Neural cell (in vitro differentiated cells): ENCODE measurements around the gene MOCOS. TPM values are rescaled to one million over a fixed set of nuclear protein-coding genes. Genes with fewer than 3 reads are reported as not detected.
"Not testable (repeated sequence)": the region's sequence is repeated elsewhere in the genome, so short reads cannot be mapped to it uniquely, and the experiment has no call there.

ENCODE experiments used
- H2AFZ ChIP-seq: fragments of 200-600, 300-800 bp; sonication (generic), shearing (Covaris generic); 2 replicates; pipeline ENCODE4 v1.6.0; 2014; ENCODE audit warnings: low read depth, mild to moderate bottlenecking, antibody characterized with exemption, low read length, moderate library complexity
- H3F3A ChIP-seq: fragments of 200-600 bp; shearing (Covaris generic); 2 replicates; pipeline ENCODE4 v1.6.1; 2016; ENCODE audit warnings: mild to moderate bottlenecking, moderate library complexity, mixed read lengths, antibody characterized with exemption, low read length; ENCODE audit not compliant: insufficient read depth, poor library complexity, severe bottlenecking
- H3K27ac ChIP-seq: fragments of 200-600, 300-800 bp; sonication (generic), shearing (Covaris generic); 2 replicates; pipeline ENCODE4 v1.5.1; 2014; ENCODE audit warnings: mild to moderate bottlenecking, low read length, moderate library complexity
- H3K27me3 ChIP-seq: fragments of 300-800, 200-600 bp; sonication (generic), shearing (Covaris generic); 2 replicates; pipeline ENCODE4 v1.6.0; 2014; ENCODE audit warnings: mild to moderate bottlenecking, low read depth, low read length, moderate library complexity; ENCODE audit not compliant: insufficient read depth
- H3K36me3 ChIP-seq: fragments of 300-800, 200-600 bp; sonication (generic), shearing (Covaris generic); 2 replicates; pipeline ENCODE4 v1.5.1; 2014; ENCODE audit warnings: mild to moderate bottlenecking, antibody characterized with exemption, low read length, moderate library complexity; ENCODE audit not compliant: insufficient read depth
- H3K4me2 ChIP-seq: fragments of 300-800, 200-600 bp; sonication (generic), shearing (Covaris generic); 2 replicates; pipeline ENCODE4 v1.6.0; 2014; ENCODE audit warnings: mild to moderate bottlenecking, low read length
- H3K4me3 ChIP-seq: fragments of 300-800, 200-600 bp; sonication (generic), shearing (Covaris generic); 2 replicates; pipeline ENCODE4 v1.5.1; 2014; ENCODE audit warnings: mild to moderate bottlenecking, low read length, moderate library complexity
- H3K79me2 ChIP-seq: fragments of 200-600 bp; shearing (Covaris generic); replicated peaks from 2 replicates; pipeline ENCODE4 v1.6.0; 2014; ENCODE audit warnings: mild to moderate bottlenecking, low read length, moderate library complexity; ENCODE audit not compliant: insufficient read depth
- H3K9ac ChIP-seq: fragments of 300-800, 200-600 bp; sonication (generic), shearing (Covaris generic); 2 replicates; pipeline ENCODE4 v1.6.1; 2016; ENCODE audit warnings: mild to moderate bottlenecking, low read length, mixed read lengths
- H3K9me2 ChIP-seq: fragments of 200-600 bp; shearing (Covaris generic); 2 replicates; pipeline ENCODE4 v1.6.1; 2016; ENCODE audit warnings: mild to moderate bottlenecking, low read length, mixed read lengths; ENCODE audit not compliant: insufficient read depth
- H3K9me3 ChIP-seq: fragments of 200-600, 300-800 bp; sonication (generic), shearing (Covaris generic); 2 replicates; pipeline ENCODE4 v1.6.1; 2016; ENCODE audit warnings: mild to moderate bottlenecking, mixed run types, low read length, moderate library complexity, mixed read lengths
- H4K20me1 ChIP-seq: fragments of 200-600 bp; shearing (Covaris generic); 2 replicates; pipeline ENCODE4 v1.6.1; 2016; ENCODE audit warnings: mild to moderate bottlenecking, mixed run types; ENCODE audit not compliant: insufficient read depth
- CTCF ChIP-seq: fragments of 450-650 bp; IDR thresholded peaks from 2 replicates; pipeline ENCODE4 v1.5.1; 2014; ENCODE audit warnings: antibody characterized with exemption, mild to moderate bottlenecking, moderate library complexity; ENCODE audit not compliant: poor library complexity, severe bottlenecking
- EP300 ChIP-seq: fragments of 450-650 bp; conservative IDR thresholded peaks from 2 replicates; pipeline ENCODE4 v1.6.1; 2014; ENCODE audit warnings: antibody characterized with exemption, mild to moderate bottlenecking, moderate library complexity; ENCODE audit not compliant: poor library complexity, severe bottlenecking
- EZH2 ChIP-seq: fragments of 200-600, 300-800 bp; shearing (Covaris generic), sonication (generic); IDR thresholded peaks from 2 replicates; pipeline ENCODE4 v1.6.1; 2014; ENCODE audit warnings: antibody characterized with exemption, low read length, borderline replicate concordance, mild to moderate bottlenecking; ENCODE audit not compliant: insufficient read depth, poor library complexity, severe bottlenecking
- MXI1 ChIP-seq: fragments of 450-650 bp; conservative IDR thresholded peaks from 2 replicates; pipeline ENCODE4 v1.6.1; 2014; ENCODE audit warnings: antibody characterized with exemption, mild to moderate bottlenecking; ENCODE audit not compliant: poor library complexity, severe bottlenecking
- POLR2AphosphoS5 ChIP-seq: IDR thresholded peaks from 2 replicates; pipeline ENCODE4 v1.6.1; 2012
- RAD21 ChIP-seq: fragments of 450-650 bp; conservative IDR thresholded peaks from 2 replicates; pipeline ENCODE4 v1.6.1; 2014; ENCODE audit warnings: antibody characterized with exemption, mild to moderate bottlenecking, moderate library complexity
- SMC3 ChIP-seq: fragments of 450-650 bp; conservative IDR thresholded peaks from 2 replicates; pipeline ENCODE4 v1.6.1; 2014; ENCODE audit warnings: antibody characterized with exemption, mild to moderate bottlenecking, moderate library complexity; ENCODE audit not compliant: poor library complexity
- TAF1 ChIP-seq: IDR thresholded peaks from 2 replicates; pipeline ENCODE4 v1.6.1; 2012; ENCODE audit warnings: low read depth
- polyA plus RNA-seq: library from polyadenylated mRNA; depleted of rRNA; stranded (reverse); fragments of >200 nt; gene quantifications from 2 replicates; pipeline ENCODE4 v1.2.3, GENCODE V29; 2014
- TF ChIP-seq, protein P1 (sequence below): IDR thresholded peaks from 2 replicates; pipeline ENCODE4 v1.6.1; 2012; ENCODE audit warnings: borderline replicate concordance

The MOCOS gene
- polyA plus RNA-seq, 1 donor from 2014 or later = not detected

DNA sequence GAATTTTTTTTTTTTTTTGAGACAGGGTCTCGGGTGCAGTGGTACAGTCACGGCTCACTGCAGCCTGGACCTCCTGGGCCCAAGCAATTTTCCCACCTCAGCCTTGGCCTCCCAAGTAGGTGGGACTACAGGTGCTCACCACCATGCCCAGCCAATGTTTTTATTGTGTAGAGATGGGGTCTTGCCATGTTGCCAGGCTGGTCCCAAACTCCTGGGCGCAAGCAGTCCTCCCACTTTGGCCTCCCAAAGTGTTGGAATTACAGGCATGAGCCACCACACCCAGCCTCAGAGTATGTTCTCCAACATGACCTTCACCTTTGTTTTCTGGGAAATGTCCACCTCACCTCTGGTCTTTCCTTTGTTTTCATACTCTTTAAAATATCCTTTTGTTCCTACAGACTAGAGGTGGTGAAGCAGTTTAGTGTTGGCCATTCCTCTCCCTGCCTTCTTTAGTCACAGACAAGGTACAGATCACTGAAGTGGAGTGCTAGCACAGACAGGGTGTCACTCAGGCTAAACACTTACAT, 19.5 kb upstream of the MOCOS start:
- H3K27me3 ChIP-seq = no peaks in the 10 kb centered on the region
- H4K20me1 ChIP-seq = no peaks in the 10 kb centered on the region
- no peak for TF ChIP-seq EZH2
- TF ChIP-seq EP300 = no peak
- TF ChIP-seq RAD21 = no peak
- TF ChIP-seq MXI1 = no peak
- TF ChIP-seq, protein P1, sequence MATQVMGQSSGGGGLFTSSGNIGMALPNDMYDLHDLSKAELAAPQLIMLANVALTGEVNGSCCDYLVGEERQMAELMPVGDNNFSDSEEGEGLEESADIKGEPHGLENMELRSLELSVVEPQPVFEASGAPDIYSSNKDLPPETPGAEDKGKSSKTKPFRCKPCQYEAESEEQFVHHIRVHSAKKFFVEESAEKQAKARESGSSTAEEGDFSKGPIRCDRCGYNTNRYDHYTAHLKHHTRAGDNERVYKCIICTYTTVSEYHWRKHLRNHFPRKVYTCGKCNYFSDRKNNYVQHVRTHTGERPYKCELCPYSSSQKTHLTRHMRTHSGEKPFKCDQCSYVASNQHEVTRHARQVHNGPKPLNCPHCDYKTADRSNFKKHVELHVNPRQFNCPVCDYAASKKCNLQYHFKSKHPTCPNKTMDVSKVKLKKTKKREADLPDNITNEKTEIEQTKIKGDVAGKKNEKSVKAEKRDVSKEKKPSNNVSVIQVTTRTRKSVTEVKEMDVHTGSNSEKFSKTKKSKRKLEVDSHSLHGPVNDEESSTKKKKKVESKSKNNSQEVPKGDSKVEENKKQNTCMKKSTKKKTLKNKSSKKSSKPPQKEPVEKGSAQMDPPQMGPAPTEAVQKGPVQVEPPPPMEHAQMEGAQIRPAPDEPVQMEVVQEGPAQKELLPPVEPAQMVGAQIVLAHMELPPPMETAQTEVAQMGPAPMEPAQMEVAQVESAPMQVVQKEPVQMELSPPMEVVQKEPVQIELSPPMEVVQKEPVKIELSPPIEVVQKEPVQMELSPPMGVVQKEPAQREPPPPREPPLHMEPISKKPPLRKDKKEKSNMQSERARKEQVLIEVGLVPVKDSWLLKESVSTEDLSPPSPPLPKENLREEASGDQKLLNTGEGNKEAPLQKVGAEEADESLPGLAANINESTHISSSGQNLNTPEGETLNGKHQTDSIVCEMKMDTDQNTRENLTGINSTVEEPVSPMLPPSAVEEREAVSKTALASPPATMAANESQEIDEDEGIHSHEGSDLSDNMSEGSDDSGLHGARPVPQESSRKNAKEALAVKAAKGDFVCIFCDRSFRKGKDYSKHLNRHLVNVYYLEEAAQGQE = no peak
- no peak for TF ChIP-seq POLR2AphosphoS5
- TF ChIP-seq CTCF = no peak
- TF ChIP-seq TAF1 = no peak
- H3K36me3 ChIP-seq = peaks cover 3% of the 10 kb centered on the region
- H3K9ac ChIP-seq = no peak overlapping the region
- H2AFZ ChIP-seq = no peak overlapping the region
- no peak overlapping the region for H3K4me3 ChIP-seq
- no peaks in the 10 kb centered on the region for H3F3A ChIP-seq
- no peak overlapping the region for H3K27ac ChIP-seq
- no peaks in the 10 kb centered on the region for H3K9me2 ChIP-seq
- H3K79me2 ChIP-seq = no peaks in the 10 kb centered on the region
- H3K4me2 ChIP-seq = no peak overlapping the region
- no peaks in the 10 kb centered on the region for H3K9me3 ChIP-seq

GRCh38 chr18:36168296-36168695, 19.0 kb upstream of the MOCOS start:
- not testable (repeated sequence) for H3K9ac ChIP-seq, H3K79me2 ChIP-seq, H3K27me3 ChIP-seq, H3F3A ChIP-seq, H4K20me1 ChIP-seq, H3K9me3 ChIP-seq, H3K4me3 ChIP-seq, H3K4me2 ChIP-seq, H3K9me2 ChIP-seq, H3K27ac ChIP-seq, H2AFZ ChIP-seq, H3K36me3 ChIP-seq

- TF ChIP-seq SMC3 (no peak), RAD21 (no peak), CTCF (no peak), MXI1 (no peak), EP300 (no peak), EZH2 (no peak), TAF1 (no peak), POLR2AphosphoS5 (no peak)
- TF ChIP-seq, protein P1 = no peak
- H3K9me2 ChIP-seq = no peaks in the 10 kb centered on the region
- H3K4me3 ChIP-seq = no peak overlapping the region
- H3K9me3 ChIP-seq = no peaks in the 10 kb centered on the region
- H3K9ac ChIP-seq = no peak overlapping the region
- no peaks in the 10 kb centered on the region for H3F3A ChIP-seq
- no peak overlapping the region for H3K27ac ChIP-seq
- no peaks in the 10 kb centered on the region for H3K79me2 ChIP-seq
- no peak overlapping the region for H3K4me2 ChIP-seq
- peaks cover 3% of the 10 kb centered on the region for H3K36me3 ChIP-seq
- no peaks in the 10 kb centered on the region for H3K27me3 ChIP-seq
- H2AFZ ChIP-seq = no peak overlapping the region
- no peaks in the 10 kb centered on the region for H4K20me1 ChIP-seq
Observed at GRCh38 chr18:36169938-36170337, 17.4 kb upstream of the MOCOS start.
